Breast epithelium (tissue), 4 donors: ENCODE results near the gene QPCT. TPM values are rescaled to one million over a fixed set of nuclear protein-coding genes. Genes with fewer than 3 reads are reported as not detected.

Source experiments
- DNase-seq, 2 donors: peaks; one replicate each; pipeline ENCODE4 v3.0.0-alpha.2; 2019; ENCODE audit warnings: low spot score in 2 of 2
- H3K27ac ChIP-seq, 2 donors: fragments of 200-600 bp; sonication (generic) in 1 of 2; one replicate each; pipeline ENCODE4 v1.5.1; 2016 to 2019; ENCODE audit warnings: mild to moderate bottlenecking in 1 of 2
- H3K27me3 ChIP-seq, 2 donors: fragments of 200-600 bp; sonication (generic) in 1 of 2; one replicate each; pipeline versions ENCODE4 v1.5.1 to v1.6.0; 2017 to 2019; ENCODE audit warnings: control low read depth in 1 of 2, mild to moderate bottlenecking in 1 of 2
- H3K36me3 ChIP-seq: fragments of 200-600 bp; one replicate; pipeline ENCODE4 v1.5.1; 2019
- H3K4me1 ChIP-seq, 2 donors: fragments of 200-600 bp; sonication (generic); one replicate each; pipeline ENCODE4 v1.5.1; 2016 to 2019; ENCODE audit warnings: control low read depth in 1 of 2
- H3K4me3 ChIP-seq, 3 donors: fragments of 200-600 bp; sonication (generic); 1 replicate in 2 of 3; 2 replicates in 1 of 3; pipeline ENCODE4 v1.5.1; 2016 to 2019; ENCODE audit warnings: mild to moderate bottlenecking in 3 of 3, moderate library complexity in 2 of 3
- H3K9me3 ChIP-seq, 2 donors: fragments of 200-600 bp; sonication (generic) in 1 of 2; one replicate each; pipeline ENCODE4 v1.5.1; 2016 to 2019; ENCODE audit warnings: control low read depth in 1 of 2
- POLR2A ChIP-seq: fragments of 450-650 bp; IDR thresholded peaks from one replicate; pipeline ENCODE4 v1.6.1; 2016; ENCODE audit warnings: antibody characterized with exemption, mild to moderate bottlenecking, moderate library complexity
- POLR2AphosphoS5 ChIP-seq, 3 donors: sonication (generic); formaldehyde crosslinking; IDR thresholded peaks; one replicate each; pipeline ENCODE4 v1.6.1; 2017; ENCODE audit warnings: antibody characterized with exemption in 3 of 3
- intact Hi-C: fragments of 100-400 bp; cut with DNase I; formaldehyde crosslinking; loops from one replicate; pipeline ENCODE4 v1.15.1; 2023; ENCODE audit warnings: low total_unique reads
- total RNA-seq, 3 donors: library from RNA; depleted of rRNA; stranded (reverse); fragments of >200 nt; gene quantifications; one replicate each; pipeline ENCODE4 v1.1.0, GENCODE V29; 2016
- TF ChIP-seq, protein P1 (sequence below), 3 donors: fragments of 450-650 bp; IDR thresholded peaks; one replicate each; pipeline ENCODE4 v1.5.1; 2016 to 2017; ENCODE audit warnings: antibody characterized with exemption in 3 of 3, mild to moderate bottlenecking in 3 of 3, moderate library complexity in 3 of 3

The QPCT gene
- total RNA-seq, 3 donors from 2014 or later = 3.7 to 12.5 (median 5.2) TPM

DNA sequence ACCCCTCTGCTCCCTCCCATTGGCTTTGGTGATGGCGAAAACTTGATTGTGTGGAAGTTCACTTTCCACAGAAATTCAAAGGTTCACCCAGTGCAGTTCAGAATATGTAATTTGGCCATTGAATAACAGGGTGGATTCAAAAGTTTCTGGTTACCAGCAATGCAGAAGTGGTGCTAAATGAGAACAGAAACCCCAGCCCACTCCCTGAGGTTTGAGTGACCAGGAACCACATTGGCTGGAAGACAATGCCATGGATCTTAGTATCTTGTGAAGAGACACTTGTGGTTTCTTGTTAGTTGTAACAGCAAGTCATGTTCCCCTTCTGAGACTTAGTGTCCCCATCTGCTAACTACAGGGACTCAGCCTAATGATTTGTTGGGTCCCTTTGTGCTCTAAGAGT, 49.8 kb downstream of the QPCT start:
- intact Hi-C loops = no loop called here
- H3K4me1 ChIP-seq = peaks cover 0 to 9% of the 10 kb centered on the region in 2 donors
- DNase-seq = no peak
- TF ChIP-seq, protein P1, sequence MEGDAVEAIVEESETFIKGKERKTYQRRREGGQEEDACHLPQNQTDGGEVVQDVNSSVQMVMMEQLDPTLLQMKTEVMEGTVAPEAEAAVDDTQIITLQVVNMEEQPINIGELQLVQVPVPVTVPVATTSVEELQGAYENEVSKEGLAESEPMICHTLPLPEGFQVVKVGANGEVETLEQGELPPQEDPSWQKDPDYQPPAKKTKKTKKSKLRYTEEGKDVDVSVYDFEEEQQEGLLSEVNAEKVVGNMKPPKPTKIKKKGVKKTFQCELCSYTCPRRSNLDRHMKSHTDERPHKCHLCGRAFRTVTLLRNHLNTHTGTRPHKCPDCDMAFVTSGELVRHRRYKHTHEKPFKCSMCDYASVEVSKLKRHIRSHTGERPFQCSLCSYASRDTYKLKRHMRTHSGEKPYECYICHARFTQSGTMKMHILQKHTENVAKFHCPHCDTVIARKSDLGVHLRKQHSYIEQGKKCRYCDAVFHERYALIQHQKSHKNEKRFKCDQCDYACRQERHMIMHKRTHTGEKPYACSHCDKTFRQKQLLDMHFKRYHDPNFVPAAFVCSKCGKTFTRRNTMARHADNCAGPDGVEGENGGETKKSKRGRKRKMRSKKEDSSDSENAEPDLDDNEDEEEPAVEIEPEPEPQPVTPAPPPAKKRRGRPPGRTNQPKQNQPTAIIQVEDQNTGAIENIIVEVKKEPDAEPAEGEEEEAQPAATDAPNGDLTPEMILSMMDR (IDR thresholded peaks at IDR 0.05) = no peak
- TF ChIP-seq POLR2AphosphoS5 (IDR thresholded peaks at IDR 0.05) (no peak), POLR2A (no peak)
- no peaks in the 10 kb centered on the region for H3K36me3 ChIP-seq
- no peak overlapping the region for H3K4me3 ChIP-seq
- H3K27me3 ChIP-seq = no peaks in the 10 kb centered on the region
- H3K9me3 ChIP-seq = no peaks in the 10 kb centered on the region
- H3K27ac ChIP-seq = no peak overlapping the region

DNA sequence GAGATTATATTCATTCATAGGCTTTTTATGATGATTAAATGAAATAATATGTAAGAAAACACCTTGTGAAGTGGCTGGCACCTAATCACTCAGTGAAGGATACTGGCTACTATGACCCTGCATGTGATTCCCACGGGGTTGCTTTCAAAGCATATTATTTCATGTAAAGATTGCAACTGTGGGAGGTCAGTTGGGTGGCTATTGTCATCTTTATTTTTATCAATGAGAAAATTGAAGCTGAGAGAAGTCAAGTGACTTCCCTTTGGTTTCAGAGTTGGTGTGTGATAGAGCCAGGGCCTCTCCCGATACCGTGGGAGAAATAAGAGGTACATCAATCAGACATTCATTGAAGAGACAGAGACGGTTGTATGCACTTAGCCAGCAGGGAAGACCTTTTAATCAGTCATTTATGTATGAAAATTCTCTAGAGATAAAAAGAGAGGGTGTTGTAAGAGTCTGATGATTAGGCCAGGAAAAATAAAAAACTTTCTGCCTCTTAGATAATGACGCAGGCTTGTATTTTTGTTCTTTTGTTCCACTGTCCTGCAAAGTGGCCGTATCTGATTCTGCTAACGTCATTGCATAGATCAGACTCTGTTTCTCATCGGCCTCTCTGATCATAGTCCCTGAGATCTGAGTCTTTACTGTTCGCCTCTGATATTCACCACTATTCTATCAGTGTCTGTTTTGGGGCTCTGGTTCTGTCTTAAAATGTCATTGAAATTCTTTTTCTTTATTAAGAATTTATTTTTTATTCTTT, 50.5 kb downstream of the QPCT start:
- Histone ChIP-seq H3K27me3 (no peaks in the 10 kb centered on the region), H3K27ac (no peak overlapping the region), H3K9me3 (no peaks in the 10 kb centered on the region), H3K36me3 (no peaks in the 10 kb centered on the region), H3K4me1 (peaks cover 0 to 4% of the 10 kb centered on the region in 2 donors), H3K4me3 (no peak overlapping the region)
- intact Hi-C loops = no loop called here
- no peak for DNase-seq
- TF ChIP-seq POLR2AphosphoS5 (IDR thresholded peaks at IDR 0.05) (no peak), POLR2A (no peak)
- TF ChIP-seq, protein P1 (IDR thresholded peaks at IDR 0.05) = no peak

DNA sequence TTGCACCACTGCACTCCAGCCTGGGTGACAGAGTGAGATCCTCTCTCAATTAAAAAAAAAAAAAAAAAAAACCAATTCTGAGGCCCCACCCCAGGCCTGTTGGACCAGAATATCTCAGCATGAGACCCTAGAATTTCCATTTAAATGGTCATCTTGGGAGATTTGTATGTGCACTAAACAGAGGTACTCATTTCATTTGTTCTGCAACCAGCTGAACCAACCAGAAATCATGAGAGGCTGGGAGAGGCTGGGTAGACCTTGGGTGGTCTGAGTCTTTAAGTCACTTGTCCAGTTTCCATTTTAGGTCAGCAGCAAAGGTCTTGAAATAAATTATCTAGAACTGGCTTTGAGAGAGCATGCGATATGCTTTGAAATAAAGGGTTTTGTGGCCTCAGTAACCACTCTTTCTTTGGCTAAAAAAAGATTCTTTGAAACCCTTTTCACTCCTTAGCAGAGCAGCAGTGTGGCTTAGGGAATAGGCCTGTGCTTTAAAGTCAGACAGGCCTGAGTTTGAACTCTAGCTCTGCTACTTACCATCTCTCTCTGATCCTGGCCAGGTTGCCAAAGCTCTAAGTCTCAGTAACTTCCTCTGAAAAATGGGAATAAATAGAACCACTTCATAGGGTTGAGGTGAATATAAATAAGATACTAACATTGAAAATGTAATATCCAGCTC, 52.6 kb downstream of the QPCT start:
- H3K36me3 ChIP-seq = no peaks in the 10 kb centered on the region
- intact Hi-C loops = no loop called here
- H3K27ac ChIP-seq = no peak overlapping the region
- DNase-seq = no peak
- H3K4me3 ChIP-seq = no peak overlapping the region
- H3K4me1 ChIP-seq = no peaks in the 10 kb centered on the region
- H3K9me3 ChIP-seq = no peaks in the 10 kb centered on the region
- no peaks in the 10 kb centered on the region for H3K27me3 ChIP-seq
- TF ChIP-seq POLR2AphosphoS5 (IDR thresholded peaks at IDR 0.05) (no peak), POLR2A (no peak)
- TF ChIP-seq, protein P1 (IDR thresholded peaks at IDR 0.05) = no peak

DNA sequence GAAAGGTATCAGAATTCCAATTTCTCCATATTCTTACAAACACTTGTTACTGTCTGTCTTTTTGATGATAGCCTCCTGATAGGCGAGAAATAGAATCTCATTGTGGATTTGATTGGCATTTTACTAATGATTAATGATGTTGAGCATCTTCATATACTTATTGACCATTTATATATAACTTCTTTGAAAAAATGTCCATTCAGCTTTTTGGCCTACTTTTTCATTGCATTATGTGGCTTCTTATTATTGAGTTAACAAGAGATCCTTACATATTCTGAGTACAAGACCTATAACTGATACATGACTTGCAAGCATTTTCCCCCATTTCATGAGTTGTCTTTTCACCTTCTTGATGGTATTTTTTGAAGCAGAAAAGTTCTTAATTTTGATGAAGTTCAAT, 54.6 kb downstream of the QPCT start:
- no peak overlapping the region for H3K4me3 ChIP-seq
- H3K4me1 ChIP-seq = no peaks in the 10 kb centered on the region
- no peak overlapping the region for H3K27ac ChIP-seq
- no peaks in the 10 kb centered on the region for H3K27me3 ChIP-seq
- DNase-seq = no peak
- no peaks in the 10 kb centered on the region for H3K9me3 ChIP-seq
- H3K36me3 ChIP-seq = no peaks in the 10 kb centered on the region
- TF ChIP-seq POLR2A = no peak
- TF ChIP-seq, protein P1 (IDR thresholded peaks at IDR 0.05) = no peak
- no peak for TF ChIP-seq POLR2AphosphoS5 (IDR thresholded peaks at IDR 0.05)
- intact Hi-C loops = no loop called here

DNA sequence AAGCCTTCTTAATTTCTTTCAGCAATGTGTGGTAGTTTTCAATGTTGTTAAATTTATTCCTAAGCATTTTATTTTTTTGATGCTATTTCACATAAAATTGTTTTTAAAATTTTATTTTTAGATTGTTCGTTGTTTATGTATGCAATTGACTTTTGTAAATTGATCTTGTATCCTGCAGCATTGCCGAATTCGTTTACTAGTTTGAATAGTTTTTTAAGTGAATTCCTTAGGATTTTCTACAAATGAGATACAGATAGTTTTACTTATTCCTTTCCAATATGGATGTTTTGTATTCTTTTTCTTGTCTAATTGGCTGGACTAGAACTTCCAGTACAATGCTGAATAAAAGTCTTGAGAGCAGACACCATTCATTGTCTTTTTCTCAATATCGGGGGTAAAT, 55.6 kb downstream of the QPCT start:
- Histone ChIP-seq H3K4me1 (no peaks in the 10 kb centered on the region), H3K27me3 (no peaks in the 10 kb centered on the region), H3K4me3 (no peak overlapping the region), H3K36me3 (no peaks in the 10 kb centered on the region), H3K9me3 (no peaks in the 10 kb centered on the region), H3K27ac (no peak overlapping the region)
- TF ChIP-seq POLR2AphosphoS5 (IDR thresholded peaks at IDR 0.05) (no peak), POLR2A (no peak)
- TF ChIP-seq, protein P1 (IDR thresholded peaks at IDR 0.05) = no peak
- no peak for DNase-seq
- intact Hi-C loops = no loop called here
